Kidney capillary endothelial cell (primary cell): Measurements from ENCODE around the gene PPFIA2.

Experiments
- DNase-seq: peaks from one replicate; pipeline ENCODE4 v3.0.0-alpha.2; 2018; ENCODE audit warnings: low spot score

Gene PPFIA2

DNA sequence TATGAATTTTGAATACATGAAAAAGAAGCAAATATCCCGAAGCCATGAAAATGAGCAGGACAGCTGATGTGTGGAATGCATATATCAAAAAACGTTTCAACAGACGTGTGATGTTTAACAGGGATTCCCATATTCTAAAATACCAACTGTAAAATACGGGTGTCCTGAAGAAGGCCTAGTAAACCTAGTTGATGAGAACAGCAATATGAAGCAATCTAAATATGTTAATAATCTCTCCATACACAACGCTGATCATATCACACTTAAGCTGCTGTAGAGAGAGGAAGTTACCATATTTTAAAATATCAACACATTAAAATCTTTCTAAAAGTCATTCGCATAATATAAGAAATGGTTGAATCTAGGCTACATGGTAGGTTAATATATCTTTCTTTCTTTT, 317.5 kb downstream of the PPFIA2 start:
- DNase-seq: no peak

DNA sequence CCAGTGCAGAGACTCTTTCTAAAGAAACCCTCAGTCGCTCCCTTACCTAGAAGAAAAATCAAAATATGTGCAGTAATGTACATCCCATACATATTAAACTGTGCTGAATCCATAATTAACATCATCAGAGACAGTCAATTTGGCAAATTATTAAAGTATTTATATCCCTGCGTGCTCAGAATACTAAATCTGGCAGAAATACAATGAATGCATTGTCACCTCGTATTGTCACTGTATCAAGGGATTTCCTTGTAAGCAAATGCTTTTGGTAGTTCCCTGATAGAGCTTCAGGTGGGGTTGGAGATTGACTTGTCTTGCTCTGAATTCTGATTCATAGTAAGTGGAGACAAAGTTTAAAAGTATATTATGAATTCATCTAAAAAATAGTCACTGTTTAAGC, 319.1 kb downstream of the PPFIA2 start:
- no peak for DNase-seq

DNA sequence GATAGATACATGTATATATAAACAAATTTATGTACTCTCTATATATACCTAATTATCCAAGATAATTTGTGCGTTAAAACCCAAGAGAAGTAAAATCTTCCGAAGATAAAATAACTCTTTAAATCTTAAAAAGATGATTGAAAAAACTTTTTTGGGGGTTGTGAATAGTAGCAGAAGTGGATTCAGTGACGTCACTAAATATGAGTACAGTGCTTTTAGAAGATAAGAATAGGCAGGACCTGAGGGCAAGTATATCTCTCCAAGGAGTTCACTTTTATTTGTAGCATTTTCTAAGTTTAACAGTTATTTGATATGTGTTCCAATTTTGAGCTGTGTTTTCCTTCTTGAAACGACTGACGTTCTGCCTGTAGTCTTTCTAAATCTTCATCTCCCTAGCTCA, 319.8 kb downstream of the PPFIA2 start:
- no peak for DNase-seq

DNA sequence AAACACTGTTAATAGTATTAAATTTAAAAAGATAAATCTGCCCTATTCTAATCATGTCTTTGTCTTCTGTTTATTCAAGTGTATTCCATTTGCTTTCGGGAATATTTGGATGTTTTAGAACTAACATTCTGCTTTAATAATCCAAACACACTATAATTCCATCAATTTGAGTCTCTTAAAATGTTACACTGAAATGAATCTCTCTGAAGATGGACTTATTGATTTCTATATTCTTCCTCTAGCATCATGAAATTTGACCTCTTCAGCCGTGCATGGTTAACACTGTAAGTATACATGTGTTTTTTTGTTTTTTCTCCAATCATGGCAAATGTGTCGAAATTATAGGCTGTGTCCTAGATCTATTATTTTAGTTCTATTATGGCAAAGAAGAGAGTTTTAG, 342.1 kb downstream of the PPFIA2 start:
- DNase-seq: no peak

DNA sequence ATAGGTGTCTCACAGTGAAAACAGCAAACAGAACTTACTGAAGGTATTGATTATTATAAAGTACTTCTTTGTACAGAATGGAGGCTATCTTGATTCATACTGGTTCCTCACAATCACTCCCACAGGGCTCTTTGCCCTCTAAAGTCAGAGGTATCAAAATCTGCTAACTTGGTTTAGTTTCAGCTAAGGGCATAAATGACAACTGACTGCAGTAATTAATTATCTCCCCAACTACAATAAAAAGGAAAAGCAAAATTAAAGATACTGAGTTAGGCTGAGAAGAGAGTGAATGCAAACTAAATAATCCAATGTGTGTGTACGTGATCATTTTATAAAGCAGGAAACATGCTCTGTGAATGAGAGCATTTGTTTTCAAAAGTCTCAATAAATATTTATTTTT, 342.6 kb downstream of the PPFIA2 start:
- DNase-seq: no peak

DNA sequence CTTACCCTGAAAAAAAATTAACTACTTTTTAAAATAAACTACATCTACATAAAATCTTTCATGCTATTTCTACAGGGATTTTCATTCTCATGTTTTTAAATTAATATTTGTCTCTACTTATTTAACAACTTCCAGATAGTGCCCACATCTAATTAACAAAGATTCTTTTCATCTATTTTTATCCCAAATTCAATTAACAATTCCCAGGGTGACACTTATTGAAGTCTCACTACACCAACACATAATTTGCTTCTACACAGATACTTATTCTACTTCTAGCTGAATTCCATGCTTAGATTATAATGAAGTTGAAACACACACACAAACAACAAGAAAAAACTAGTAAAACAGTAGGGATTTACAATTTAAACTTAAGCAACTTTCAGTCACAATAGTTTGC, 344.7 kb downstream of the PPFIA2 start:
- DNase-seq: no peak

DNA sequence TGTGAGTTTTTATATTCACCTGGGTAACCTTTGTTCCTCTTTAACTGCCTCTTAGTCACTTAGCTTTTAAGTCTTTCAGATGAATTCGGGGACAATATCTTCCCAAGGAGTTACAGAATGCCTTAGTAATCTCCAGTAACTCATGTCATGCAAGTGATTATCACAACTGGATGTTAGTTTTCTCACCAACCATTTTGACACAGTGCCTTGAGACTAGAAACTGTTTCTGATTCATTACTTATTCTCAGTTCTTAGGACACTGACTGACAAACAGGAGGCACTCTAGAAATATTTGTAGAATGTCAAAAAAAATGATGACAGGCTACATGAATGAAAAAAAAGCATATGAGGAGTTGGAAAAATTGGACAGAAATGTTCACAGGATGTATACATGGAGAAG, 346.2 kb downstream of the PPFIA2 start:
- DNase-seq: no peak

DNA sequence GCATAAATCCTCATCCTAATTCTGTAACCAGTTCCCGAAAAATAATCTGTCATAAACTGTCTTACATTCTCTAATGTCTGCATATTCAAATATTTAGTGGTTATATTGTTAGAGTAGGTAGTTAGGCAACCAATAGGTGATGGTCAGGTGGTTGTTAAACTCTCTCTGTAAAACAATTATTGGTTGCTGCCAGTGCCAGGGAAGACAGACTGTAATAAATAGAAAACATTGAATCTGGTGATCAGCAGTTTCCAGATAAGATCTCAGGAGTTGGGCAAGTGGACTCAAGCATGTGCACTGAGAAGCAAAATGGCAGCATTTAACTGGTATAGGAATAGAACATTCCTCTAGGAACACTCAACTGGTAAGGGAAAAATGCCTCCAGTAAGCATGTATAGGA, 355.8 kb downstream of the PPFIA2 start:
- DNase-seq: no peak

DNA sequence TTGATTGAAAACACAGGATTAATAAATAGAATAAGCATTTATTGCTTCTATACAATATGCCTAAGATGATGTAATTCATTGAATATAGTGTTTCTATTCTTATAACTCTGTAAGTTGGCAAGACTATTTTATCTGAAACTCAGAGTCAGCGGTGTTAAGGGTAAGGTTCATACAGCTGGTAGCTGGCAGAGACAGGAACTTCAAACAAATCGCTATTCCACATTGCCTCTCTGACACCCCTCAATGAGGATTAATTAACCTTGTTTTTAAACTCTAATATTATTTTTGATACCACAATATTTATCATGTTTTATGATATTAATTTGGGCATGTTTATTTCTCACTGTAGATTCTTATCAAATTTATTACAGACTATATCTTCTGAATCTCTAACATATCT, 357.9 kb downstream of the PPFIA2 start:
- DNase-seq: no peak

DNA sequence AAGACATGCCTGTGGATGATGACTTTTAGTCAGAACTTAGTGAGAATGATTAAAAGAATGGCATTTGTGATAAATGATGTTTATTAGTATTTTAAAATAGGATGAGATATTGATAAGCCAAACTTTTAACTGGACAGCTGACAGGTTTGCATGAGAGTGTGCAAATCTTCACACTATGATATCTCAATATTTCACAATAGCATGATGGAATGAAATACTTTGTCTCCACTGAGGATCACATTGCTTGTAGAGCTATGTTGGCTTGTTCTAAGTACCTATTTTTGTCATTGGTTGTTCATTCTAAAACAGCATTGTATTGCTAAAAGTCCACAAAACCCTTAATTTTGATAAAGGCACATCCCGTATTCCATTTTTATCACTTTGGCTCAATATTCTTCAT, 359.1 kb downstream of the PPFIA2 start:
- no peak for DNase-seq

DNA sequence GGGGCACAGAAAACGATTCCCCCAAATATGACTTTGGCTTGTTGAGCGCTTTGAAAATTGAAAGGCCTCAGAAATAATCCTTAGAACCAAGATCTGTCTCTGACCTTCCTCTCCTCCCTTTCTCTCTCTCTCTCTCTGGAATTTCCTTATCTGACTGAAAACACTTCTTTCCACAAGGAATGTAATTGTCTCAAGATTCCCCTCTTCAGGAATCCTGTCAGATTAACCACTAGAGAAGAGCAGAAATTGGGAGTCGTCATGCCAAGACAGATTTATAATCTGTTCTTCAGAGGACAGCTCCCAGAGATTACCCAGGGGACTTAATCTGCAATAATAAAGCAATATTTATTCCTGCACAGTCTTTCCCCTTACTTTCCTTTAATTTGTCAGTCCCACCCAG, 363.7 kb downstream of the PPFIA2 start:
- DNase-seq: no peak

DNA sequence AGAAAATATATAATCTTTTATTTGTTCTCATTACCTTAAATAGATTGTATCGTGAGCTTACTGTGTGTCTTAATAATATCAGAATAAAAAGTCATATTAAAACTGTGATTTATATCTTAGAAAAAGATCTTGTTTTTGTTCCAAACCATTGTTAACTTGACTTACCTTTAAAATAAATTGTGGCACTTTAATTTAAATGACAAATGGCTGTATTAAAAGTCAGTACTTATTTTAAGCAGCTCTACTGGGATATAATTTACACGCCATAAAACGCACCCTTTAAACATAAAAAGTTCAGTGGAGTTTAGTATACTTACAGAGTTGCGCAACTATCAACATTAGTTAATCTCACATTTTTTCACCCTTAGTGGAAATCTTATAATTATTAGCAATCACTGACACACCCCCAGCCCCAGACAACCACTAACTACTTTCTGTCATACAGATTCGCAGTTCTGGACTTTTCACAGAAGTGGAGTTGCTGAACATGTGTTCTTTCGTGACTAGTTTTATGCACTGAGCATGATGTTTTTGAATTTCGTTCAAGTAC, 369.5 kb downstream of the PPFIA2 start:
- no peak for DNase-seq

DNA sequence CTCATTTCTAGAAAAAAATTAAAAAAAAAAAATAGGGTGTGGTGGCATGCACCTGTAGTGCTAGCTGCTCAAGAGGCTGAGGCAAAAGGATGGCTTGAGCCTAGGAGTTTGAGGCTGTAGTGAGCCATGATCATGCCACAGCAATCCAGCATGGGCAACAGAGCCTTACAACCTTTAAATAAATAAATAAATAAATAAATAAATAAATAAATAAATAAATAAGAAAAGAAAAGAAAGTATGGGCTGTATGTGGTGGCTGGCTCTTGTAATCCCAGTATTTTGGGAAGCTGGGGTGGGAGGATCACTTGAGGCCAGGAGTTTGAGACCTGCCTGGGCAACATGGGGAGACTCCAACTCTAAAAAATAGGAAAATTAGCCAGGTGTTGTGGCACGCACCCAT, 373.0 kb downstream of the PPFIA2 start:
- no peak for DNase-seq

DNA sequence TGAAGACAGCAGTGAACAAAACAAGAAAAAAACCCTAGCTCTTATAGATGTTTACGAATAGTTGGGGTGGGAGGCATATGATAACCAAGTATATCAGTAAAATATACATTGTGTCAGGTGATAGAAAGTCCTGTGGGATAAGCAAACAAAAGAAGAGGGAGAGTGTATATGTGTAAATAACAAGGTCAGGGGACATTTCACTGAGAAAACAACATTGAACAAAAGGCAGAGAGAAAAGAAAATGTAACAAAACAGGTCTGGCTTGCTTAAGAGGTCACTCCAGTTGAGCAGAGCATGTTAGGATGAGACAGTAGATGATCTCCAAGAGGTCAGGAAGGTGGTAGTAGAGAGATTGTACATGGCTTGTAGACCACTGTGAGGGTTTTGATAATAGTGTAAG, 377.2 kb downstream of the PPFIA2 start:
- DNase-seq: no peak

DNA sequence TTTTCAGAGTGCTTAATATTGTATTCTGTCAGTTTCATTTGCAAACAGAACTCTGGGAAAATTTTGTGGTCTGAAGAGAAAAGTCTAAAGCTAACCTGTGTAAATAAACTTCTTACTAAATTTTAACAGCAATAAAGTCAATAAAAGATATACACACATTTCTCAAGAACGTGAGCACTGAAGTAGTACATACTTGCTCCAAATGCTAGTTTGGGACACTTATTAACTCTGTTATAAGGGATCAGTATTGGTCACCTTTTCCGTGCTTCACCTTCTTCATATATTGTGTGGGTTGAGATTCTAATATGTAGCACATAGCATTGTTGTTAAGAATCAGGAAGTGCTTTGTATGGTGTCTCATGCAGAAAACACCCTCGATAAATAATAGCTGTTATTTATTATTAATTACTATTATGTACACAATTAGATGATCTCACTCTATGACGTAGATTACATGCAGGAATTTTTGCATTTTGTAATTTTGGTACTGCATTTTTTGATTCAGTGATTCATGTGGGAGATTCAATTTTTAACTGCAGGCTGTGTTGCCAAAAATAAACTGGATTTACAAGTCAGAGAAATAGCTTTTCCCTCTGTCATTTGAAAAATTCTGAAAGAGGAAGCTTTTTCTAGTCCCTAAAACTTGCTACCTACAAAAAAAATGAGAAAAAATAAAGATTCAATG, 380.4 kb downstream of the PPFIA2 start:
- no peak for DNase-seq

DNA sequence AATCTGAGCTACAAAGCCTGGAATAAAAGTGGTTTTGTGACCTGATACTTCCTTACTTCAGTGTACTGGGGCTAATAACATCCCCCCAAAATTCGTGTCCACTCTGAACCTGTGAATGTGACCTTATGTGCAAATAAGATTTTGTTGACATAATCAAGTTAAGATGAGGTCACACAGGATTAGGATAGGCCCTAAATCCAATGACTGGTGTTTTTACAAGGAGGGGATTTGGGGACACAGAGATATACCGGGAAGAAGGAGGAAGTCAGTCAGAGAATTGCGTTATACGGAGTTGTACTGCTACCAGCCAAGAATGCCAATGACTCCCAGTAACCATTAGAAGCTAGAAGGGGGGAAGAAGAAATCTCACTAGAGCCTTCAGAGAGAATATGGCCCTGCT, 381.4 kb downstream of the PPFIA2 start:
- no peak for DNase-seq

DNA sequence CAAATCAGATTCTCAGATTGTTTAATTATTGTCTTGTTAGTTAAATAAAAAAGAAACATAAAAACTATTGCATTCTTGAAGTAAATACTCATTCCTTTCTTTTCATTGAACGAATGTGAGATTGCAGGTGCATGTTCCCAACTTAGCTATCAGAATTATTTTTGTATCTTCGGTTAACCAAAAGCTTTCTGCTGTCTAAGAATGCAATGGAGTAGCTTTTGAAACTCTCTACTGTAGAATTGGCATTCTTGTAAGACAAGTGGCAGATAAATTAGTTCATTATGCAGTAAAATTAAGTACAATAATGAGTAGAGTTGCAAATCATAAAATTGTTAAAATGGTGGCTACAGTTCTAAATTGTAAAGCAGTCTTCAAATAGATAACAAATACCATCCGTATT, 383.2 kb downstream of the PPFIA2 start:
- DNase-seq: no peak

DNA sequence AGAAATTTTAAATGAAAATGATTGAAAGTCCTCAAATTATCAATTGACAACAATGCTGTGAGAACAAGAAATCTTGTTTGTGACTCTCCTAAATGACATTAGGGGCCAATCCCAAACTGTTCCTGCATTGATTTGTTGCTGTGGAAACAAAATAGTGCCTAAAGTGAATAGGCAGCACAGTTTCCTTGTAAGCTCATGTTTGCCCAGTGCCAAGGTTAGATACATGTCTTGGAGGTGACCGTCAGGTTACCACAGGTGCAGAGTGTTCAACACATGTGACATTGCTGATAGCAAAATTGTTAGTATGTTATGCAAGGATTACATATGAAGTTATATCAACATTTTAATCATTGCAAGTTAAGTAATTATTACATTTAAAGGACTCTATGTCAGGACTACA, 388.7 kb downstream of the PPFIA2 start:
- no peak for DNase-seq

DNA sequence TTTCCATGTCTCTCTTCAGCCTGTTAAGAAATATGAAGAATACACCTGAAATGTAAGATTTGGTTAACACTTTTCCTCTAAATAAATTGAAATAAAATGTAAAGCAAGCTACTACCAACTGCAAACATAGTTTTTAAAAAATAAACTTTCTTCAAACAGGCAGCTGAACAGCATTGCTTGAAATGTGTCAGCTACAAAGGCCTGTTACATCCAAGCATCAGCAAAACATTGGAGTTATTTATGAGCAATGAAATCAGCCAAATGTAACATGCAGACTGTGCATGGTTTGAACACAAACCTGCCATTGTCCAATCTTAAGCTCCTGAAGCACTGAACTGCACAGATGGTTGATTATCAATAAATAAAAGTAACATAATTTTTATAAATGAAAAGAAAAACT, 390.0 kb downstream of the PPFIA2 start:
- DNase-seq: no peak

DNA sequence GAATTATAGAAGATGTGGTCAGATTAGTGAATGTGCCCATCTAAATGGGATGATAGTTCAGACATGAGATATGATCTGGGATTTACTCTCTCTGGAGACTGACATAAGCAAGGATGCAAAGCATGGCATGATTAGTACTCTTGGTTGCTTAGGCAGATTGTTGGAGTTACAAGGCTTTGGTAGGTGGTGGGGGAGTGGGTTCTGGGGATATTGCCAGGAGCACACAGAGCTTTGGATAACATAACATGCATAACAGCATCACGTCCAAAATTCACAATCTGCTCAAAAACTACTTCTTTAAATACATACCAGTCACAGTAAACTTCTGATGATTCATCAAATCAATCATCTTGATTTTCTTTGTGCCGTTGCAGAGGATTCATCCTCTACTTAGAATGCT, 393.9 kb downstream of the PPFIA2 start:
- DNase-seq: no peak

DNA sequence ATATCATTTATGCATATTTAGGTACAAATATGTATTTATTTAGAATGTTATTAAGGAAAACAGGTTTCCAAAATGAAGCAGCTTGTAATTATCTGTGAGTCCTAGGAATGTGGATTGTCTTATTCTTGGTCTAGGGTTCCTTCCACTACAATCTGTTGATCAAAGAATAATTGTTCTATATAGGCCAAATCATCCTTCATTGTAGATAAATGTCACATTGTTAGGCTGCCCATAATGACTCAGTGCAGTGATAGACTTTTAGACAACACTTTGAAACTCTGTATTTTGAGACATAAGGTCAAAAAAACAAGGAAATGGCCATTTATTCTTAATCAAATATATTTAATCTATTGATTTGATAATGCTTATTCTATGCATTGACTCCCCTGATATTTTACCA, 398.2 kb downstream of the PPFIA2 start:
- no peak for DNase-seq

DNA sequence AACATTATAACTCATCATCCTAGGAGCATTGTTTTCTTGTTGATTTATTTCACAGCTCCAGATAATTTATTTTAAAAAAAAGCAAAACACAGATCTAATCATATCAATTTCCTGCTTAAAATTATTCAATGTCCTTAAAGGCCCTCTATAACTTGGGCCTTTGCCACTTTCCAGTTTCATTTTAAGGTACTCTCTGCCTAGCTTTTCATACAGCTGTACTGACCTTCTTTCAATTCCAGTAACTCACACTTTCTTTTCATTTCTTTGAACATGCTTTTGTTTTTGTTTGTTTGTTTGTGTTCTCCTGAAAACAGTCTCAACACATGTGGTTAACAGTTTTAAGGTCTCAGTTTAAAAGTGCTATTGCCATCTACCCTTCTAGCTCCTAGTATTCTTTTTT, 399.4 kb downstream of the PPFIA2 start:
- DNase-seq: no peak

DNA sequence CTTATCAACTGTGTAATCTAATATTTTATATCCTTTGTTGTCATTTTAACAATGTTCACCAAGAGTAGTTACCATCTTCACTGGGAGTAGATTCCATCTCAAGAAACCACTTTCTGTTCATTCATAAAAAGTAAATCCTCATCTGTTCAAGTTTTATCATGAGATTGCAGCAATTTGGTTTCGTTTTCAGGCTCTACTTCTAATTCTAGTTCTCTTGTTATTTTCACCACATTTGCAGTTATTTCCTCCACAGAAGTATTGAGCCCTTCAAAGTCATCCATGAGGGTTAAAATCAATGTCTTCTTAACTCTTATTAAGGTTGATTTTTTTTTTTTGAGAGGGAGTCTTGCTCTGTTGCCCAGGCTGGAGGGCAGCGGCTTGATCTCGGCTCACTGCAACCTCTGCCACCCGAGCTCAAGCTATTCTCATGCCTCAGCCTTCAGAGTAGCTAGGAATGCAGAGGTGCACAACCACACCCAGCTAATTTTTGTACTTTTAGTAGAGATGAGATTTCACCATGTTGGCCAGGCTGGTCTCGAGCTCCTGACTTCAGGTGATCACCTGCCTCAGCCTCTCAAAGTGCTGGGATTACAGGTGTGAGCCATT, 404.7 kb downstream of the PPFIA2 start:
- DNase-seq: no peak

DNA sequence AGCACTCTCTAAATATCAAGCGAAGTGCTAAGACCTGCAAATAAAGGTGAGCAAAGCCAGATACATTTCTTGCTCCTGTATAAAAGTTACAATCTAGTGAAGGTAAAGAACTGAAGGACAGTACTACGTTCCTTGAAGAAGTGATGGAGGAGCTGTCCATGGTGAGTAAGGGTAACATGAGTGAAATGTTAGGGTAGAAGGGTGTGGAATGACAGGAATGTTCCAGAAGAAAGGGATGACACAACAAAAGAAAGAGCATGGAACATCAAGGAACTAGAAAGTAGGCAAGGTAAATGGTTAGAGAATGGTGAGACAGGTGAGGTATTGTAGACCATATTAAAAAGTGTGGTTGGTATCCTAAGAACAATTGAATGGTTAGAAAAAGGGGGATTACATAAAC, 408.8 kb downstream of the PPFIA2 start:
- DNase-seq: no peak
